Ovary (tissue), 9 donors: Measurements from ENCODE around the gene ADSL. TPM values are rescaled to one million over a fixed set of nuclear protein-coding genes. Genes with fewer than 3 reads are reported as not detected.

Experiments used
- DNase-seq, 5 donors: peaks; one replicate each; pipeline ENCODE4 v3.0.0-alpha.2; 2019 to 2020
- H3K27ac ChIP-seq, 2 donors: fragments of 200-600 bp; one replicate each; pipeline versions ENCODE4 v1.5.1 to v1.8.0; 2019 to 2022
- H3K27me3 ChIP-seq: fragments of 200-600 bp; one replicate; pipeline ENCODE4 v1.8.0; 2022
- H3K36me3 ChIP-seq: fragments of 200-600 bp; sonication (generic); one replicate; pipeline ENCODE4 v1.5.1; 2019
- H3K4me1 ChIP-seq: one replicate; pipeline ENCODE4 v1.8.1; 2013; ENCODE audit warnings: mild to moderate bottlenecking, moderate library complexity; ENCODE audit not compliant: insufficient read depth
- H3K4me3 ChIP-seq: fragments of 200-600 bp; sonication (generic); one replicate; pipeline ENCODE4 v1.5.1; 2017
- H3K9me3 ChIP-seq, 2 donors: fragments of 200-600 bp in 1 of 2; sonication (generic) in 1 of 2; one replicate each; pipeline versions ENCODE4 v1.5.1 to v1.8.1; 2013 to 2019; ENCODE audit warnings: mild to moderate bottlenecking in 1 of 2, moderate library complexity in 1 of 2
- EP300 ChIP-seq: sonication (generic); formaldehyde crosslinking; IDR thresholded peaks from one replicate; pipeline ENCODE4 v1.6.1; 2017; ENCODE audit warnings: antibody characterized with exemption
- POLR2A ChIP-seq: fragments of 450-650 bp; IDR thresholded peaks from one replicate; pipeline ENCODE4 v1.6.1; 2017; ENCODE audit warnings: antibody characterized with exemption, mild to moderate bottlenecking, moderate library complexity
- WGBS, 3 donors: extraction: QIAGEN DNeasy Blood & Tissue Kit in 1 of 3; methylation state at CpG; one replicate each; pipeline versions ENCODE4 v1.1.5 to v1.1.7; 2013 to 2017; 5-methylcytosine and 5-hydroxymethylcytosine counted together
- intact Hi-C, 4 donors: fragments of 100-400 bp; cut with DNase I; formaldehyde crosslinking; loops; one replicate each; pipeline versions ENCODE4 v1.11.0 to v1.15.1; 2022 to 2023
- polyA plus RNA-seq, 2 donors: library from polyadenylated mRNA; stranded (reverse); fragments of 200-250 nt in 1 of 2; fragments of 350-450 nt in 1 of 2; fragmentation: Illumina TruSeq in 1 of 2; extraction: RNeasy Lipid Tissue Mini Kit (QIAGEN cat#74804) in 1 of 2; gene quantifications; one replicate each; pipeline ENCODE4 v1.2.3, GENCODE V29; 2013 to 2014
- total RNA-seq, 7 donors: library from RNA; depleted of rRNA in 2 of 7; stranded (reverse); fragments of >200 nt in 2 of 7; fragmentation: NEBNext Ultra II Directional in 3 of 7; extraction: Animal tissue kit (Norgen Biotek cat#: 25700) in 3 of 7; gene quantifications; one replicate each; pipeline versions ENCODE4 v1.1.0 to v1.2.4, GENCODE V29; 2016 to 2023
- TF ChIP-seq, protein P1 (sequence below), 3 donors: fragments of 450-650 bp in 2 of 3; fragments of 200-600 bp in 1 of 3; IDR thresholded peaks; one replicate each; pipeline versions ENCODE4 v1.5.1 to v1.8.0; 2016 to 2022; ENCODE audit warnings: antibody characterized with exemption in 3 of 3, mild to moderate bottlenecking in 1 of 3
- donor health status: DM: no; HTN: no; CAD: no; lungs with moderate emphysema.
- donor health status: DM: no; HTN: no; CAD: no.
- donor health status: Bipolar disorder and iron deficiency.
- donor health status: DM: yes; HTN: yes; CAD: no.
- donor health status: DM: no; HTN: no; CAD: no.
- donor health status: DM: yes; HTN: yes; CAD: no.

ADSL gene
- total and polyA plus RNA-seq, 9 donors, result 45.1 to 63.5 (median 49.7) TPM

DNA sequence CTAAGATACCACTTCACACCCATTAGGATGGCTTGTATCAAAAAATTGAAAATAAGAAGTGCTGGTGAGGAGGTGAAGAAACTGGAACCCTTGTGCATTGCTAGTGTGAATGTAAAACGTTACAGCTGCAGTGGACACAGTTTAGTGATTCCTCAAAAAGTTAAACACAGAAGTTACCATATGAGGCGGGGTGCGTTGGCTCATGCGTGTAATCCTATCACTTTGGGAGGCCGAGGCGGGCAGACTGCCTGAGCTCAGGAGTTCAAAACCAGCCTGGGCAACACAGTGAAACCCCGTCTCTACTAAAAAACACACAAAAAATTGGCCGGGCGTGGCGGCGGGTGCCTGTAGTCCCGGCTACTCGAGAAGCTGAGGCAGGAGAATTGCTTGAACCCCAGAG is 67.6 kb downstream of the ADSL start:
- WGBS, 3 donors, result 53 to 69% (median 60%) methylated on average over 13 of the region's 13 CpGs
- Histone ChIP-seq H3K36me3 (no peaks in the 10 kb centered on the region), H3K27me3 (no peaks in the 10 kb centered on the region), H3K9me3 (no peaks in the 10 kb centered on the region), H3K4me3 (no peak overlapping the region), H3K27ac (no peak overlapping the region), H3K4me1 (peaks cover 2% of the 10 kb centered on the region)
- intact Hi-C loops, result no loop called here
- TF ChIP-seq EP300 (no peak), POLR2A (no peak)
- DNase-seq, result peak in 1 of 5 donors; percentile 40

DNA sequence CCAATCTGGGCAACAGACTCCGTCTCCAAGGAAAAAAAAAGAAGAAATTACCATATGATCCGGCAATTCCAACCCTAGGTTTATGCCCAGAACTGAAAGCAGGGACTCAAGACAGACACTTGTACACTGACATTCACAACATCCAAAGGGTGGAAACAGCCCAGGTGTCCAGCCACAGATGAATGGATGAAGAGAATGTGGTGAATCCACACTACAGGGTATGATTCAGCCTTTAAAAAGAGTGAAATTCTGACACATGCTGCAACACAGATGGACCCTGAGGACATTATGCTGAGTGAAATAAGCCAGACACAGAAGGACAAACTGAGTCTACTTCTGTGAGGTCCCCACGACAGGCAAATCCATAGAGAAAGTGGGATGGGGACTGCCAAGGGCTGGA is 68.0 kb downstream of the ADSL start:
- intact Hi-C loops, result no loop called here
- TF ChIP-seq, protein P1, sequence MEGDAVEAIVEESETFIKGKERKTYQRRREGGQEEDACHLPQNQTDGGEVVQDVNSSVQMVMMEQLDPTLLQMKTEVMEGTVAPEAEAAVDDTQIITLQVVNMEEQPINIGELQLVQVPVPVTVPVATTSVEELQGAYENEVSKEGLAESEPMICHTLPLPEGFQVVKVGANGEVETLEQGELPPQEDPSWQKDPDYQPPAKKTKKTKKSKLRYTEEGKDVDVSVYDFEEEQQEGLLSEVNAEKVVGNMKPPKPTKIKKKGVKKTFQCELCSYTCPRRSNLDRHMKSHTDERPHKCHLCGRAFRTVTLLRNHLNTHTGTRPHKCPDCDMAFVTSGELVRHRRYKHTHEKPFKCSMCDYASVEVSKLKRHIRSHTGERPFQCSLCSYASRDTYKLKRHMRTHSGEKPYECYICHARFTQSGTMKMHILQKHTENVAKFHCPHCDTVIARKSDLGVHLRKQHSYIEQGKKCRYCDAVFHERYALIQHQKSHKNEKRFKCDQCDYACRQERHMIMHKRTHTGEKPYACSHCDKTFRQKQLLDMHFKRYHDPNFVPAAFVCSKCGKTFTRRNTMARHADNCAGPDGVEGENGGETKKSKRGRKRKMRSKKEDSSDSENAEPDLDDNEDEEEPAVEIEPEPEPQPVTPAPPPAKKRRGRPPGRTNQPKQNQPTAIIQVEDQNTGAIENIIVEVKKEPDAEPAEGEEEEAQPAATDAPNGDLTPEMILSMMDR (IDR thresholded peaks at IDR 0.05), result no peak
- TF ChIP-seq EP300 (no peak), POLR2A (no peak)
- Histone ChIP-seq H3K36me3 (no peaks in the 10 kb centered on the region), H3K9me3 (no peaks in the 10 kb centered on the region), H3K27ac (no peak overlapping the region), H3K27me3 (no peaks in the 10 kb centered on the region), H3K4me1 (peaks cover 2% of the 10 kb centered on the region), H3K4me3 (no peak overlapping the region)
- 51 to 63% (median 56%) methylated on average over 3 of the region's 3 CpGs for WGBS, 3 donors
- no peak for DNase-seq

DNA sequence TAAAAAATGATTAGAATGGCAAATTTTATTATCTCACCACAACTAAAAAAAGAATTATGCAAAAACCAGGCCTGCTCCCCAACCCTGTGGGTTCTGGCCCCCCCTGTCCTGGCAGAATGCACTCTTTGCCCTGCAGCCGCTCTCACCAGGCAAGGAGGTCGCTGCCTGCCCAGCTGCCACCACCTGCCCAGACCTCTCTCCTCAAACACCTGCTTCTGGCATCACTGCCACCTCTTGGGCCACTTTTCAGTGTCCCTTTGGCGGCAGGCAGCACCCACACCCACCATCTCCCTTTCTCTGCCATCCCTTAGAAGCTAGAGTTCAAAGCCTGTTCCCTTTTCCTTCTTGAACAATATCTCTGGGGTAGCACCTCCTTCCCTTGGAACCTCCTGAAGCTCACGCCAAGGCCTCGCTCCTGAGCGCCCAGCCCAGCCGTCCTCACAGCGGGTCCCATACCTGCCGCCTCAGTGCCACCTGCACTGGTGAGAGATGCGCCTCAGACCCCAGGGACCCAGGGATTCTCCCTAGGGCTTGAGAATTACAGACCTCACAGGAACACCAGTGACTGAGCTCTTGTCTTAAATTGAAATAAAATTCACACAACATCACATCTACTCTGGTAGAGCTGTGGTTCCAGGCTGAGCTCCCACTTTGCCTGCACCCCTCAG is 68.7 kb downstream of the ADSL start:
- intact Hi-C loops, result no loop called here
- DNase-seq, result no peak

DNA sequence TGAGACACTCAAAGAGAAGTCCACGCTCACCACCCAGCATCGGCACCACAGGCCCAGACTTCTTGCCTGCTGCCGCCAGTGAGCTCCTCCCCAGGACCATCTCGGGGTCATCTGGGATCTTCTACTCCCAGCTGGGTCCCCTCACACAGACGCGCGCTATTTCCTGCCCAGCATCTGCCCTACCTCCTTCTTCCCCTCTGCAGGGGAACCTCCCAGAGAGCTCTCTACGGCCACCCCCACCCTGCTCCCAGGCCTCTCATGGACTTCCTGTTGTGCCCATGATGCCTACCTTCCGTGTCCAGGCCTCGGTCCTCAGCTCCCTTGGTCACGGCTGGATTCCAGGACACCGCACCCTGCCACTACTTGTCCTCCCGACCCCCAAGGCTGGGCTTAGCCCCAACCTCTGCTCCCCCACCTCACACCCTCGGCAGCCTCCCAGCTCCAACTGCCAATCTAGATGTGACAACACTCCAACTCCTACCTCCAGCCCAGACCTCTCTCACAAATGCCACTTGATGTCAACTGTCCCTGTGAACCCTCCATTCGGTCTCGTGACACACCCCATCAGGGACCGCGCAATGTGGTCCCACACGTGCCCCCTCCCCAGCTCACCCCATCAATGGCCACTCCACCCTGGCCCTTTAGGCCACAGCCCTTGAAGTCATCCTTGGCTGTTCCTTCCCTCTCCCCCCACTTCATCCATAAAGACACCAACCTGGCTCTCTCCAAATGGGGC is 69.4 kb downstream of the ADSL start:
- intact Hi-C loops, result no loop called here
- H3K27me3 ChIP-seq, result no peaks in the 10 kb centered on the region
- no peak overlapping the region for H3K27ac ChIP-seq
- TF ChIP-seq EP300 (no peak), POLR2A (no peak)
- TF ChIP-seq, protein P1 (IDR thresholded peaks at IDR 0.05), result no peak
- peaks cover 2% of the 10 kb centered on the region for H3K4me1 ChIP-seq
- H3K4me3 ChIP-seq, result no peak overlapping the region
- no peaks in the 10 kb centered on the region for H3K9me3 ChIP-seq
- peak in 1 of 5 donors; percentile 20 for DNase-seq
- WGBS, 3 donors, result 50 to 69% (median 60%) methylated on average over 19 of the region's 19 CpGs
- H3K36me3 ChIP-seq, result no peaks in the 10 kb centered on the region

More for the DNA sequence above, 68.7 kb downstream of the ADSL start:
- peaks cover 2% of the 10 kb centered on the region for H3K4me1 ChIP-seq
- H3K4me3 ChIP-seq, result no peak overlapping the region
- H3K27ac ChIP-seq, result no peak overlapping the region
- H3K36me3 ChIP-seq, result no peaks in the 10 kb centered on the region
- no peaks in the 10 kb centered on the region for H3K9me3 ChIP-seq
- WGBS, 3 donors, result 91 to 95% (median 92%) methylated on average over 10 of the region's 10 CpGs
- no peaks in the 10 kb centered on the region for H3K27me3 ChIP-seq
- TF ChIP-seq, protein P1 (IDR thresholded peaks at IDR 0.05), result no peak
- TF ChIP-seq EP300 (no peak), POLR2A (no peak)

DNA sequence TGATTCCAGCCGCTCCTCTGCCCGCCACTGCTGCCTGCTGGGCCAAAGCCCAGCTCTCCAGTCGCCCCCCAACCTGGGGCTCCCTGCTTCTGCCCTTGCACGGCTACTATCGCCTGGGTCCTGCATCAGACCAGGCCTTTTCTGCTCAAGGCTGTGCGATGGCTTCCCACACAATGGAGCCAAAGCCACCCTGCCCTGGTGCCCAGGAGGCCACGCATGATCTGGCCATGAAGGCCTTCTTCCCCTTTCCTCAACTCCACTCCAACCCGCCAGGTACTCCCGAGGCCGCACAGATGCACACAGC is 69.9 kb downstream of the ADSL start:
- no peak for TF ChIP-seq POLR2A
- no peak for TF ChIP-seq EP300
- TF ChIP-seq, protein P1 (IDR thresholded peaks at IDR 0.05), result no peak
- H3K27me3 ChIP-seq, result no peaks in the 10 kb centered on the region
- peaks cover 2% of the 10 kb centered on the region for H3K4me1 ChIP-seq
- no peak overlapping the region for H3K4me3 ChIP-seq
- 93% methylated on average over 10 of the region's 10 CpGs for WGBS, 3 donors
- no peaks in the 10 kb centered on the region for H3K9me3 ChIP-seq
- intact Hi-C loops, result no loop called here
- H3K36me3 ChIP-seq, result no peaks in the 10 kb centered on the region
- DNase-seq, result no peak
- no peak overlapping the region for H3K27ac ChIP-seq
